HCT116 (cell line): ENCODE data around the gene DNTT. TPM values are rescaled to one million over a fixed set of nuclear protein-coding genes. Genes with fewer than 3 reads are reported as not detected.

Experiments used
- ATAC-seq: fragments of 200-7000 bp; cut with Tn5 transposase; 2 replicates; pipeline ENCODE4 v1.9.1; 2020; ENCODE audit warnings: mild to moderate bottlenecking, moderate library complexity
- BruUV-seq: library from RNA; stranded (reverse); fragments of 400-500 nt; replicated peaks from 2 replicates; lab custom pipeline; 2021; lab: Mats Ljungman, UMichigan
- CTCF ChIA-PET: fragments of 300-600 bp; sonication (Branson Sonifier 250); formaldehyde crosslinking; loops from one replicate; lab custom pipeline; 2021; ENCODE audit warnings: antibody characterized with exemption; lab: Charles Lee
- POLR2A ChIA-PET: fragments of 300-600, 350-600 bp; sonication (Branson Sonifier 250); formaldehyde crosslinking; loops from one replicate; lab custom pipeline; 2021; ENCODE audit warnings: antibody characterized with exemption; lab: Charles Lee
- RAD21 ChIA-PET, 2 experiments: fragments of 300-600 bp; sonication (Branson Sonifier 250); formaldehyde crosslinking; loops; one replicate each; lab custom pipeline; 2023; ENCODE audit warnings: low total read pairs in 2 of 2; ENCODE audit not compliant: uncharacterized antibody in 2 of 2, unreplicated experiment in 2 of 2, low non-redundant PET in 1 of 2; lab: Charles Lee
- DNase-seq: peaks from one replicate; pipeline ENCODE4 v3.0.0-alpha.2; 2010; ENCODE audit warnings: low read depth, low spot score
- H2AFZ ChIP-seq: fragments of 200-600 bp; shearing (Covaris generic), sonication (generic); 2 replicates; pipeline ENCODE4 v1.6.1; 2017; ENCODE audit warnings: low read depth, mixed run types, mixed read lengths, antibody characterized with exemption, low read length; ENCODE audit not compliant: poor library complexity, severe bottlenecking
- H3K27ac ChIP-seq: 2 replicates; pipeline ENCODE4 v1.5.1; 2012; ENCODE audit warnings: low read depth, low read length
- H3K27me3 ChIP-seq: fragments of 200-600 bp; sonication (generic); 2 replicates; pipeline ENCODE4 v1.6.1; 2016; ENCODE audit warnings: mixed run types, low read length, mixed read lengths; ENCODE audit not compliant: insufficient read depth
- H3K36me3 ChIP-seq, 2 experiments: fragments of 200-500 bp in 1 of 2; fragments of 200-600 bp in 1 of 2; sonication (Bioruptor generic) in 1 of 2; sonication (generic) in 1 of 2; 2 replicates each; pipeline versions ENCODE4 v1.5.1 to v1.6.1; 2014 to 2016; ENCODE audit warnings: low read length in 2 of 2, inconsistent platforms in 1 of 2, mixed read lengths in 1 of 2, mixed run types in 1 of 2; ENCODE audit not compliant: insufficient read depth in 2 of 2, control insufficient read depth in 1 of 2
- H3K4me1 ChIP-seq, 2 experiments: fragments of 200-600 bp in 1 of 2; sonication (generic) in 1 of 2; 2 replicates each; pipeline versions ENCODE4 v1.5.1 to v1.6.1; 2012 to 2017; ENCODE audit warnings: low read length in 2 of 2, inconsistent platforms in 1 of 2, mild to moderate bottlenecking in 1 of 2, mixed read lengths in 1 of 2, mixed run types in 1 of 2, moderate library complexity in 1 of 2; ENCODE audit not compliant: insufficient read depth in 2 of 2, control insufficient read depth in 1 of 2
- H3K4me2 ChIP-seq: fragments of 200-600 bp; sonication (generic); 2 replicates; pipeline ENCODE4 v1.6.1; 2017; ENCODE audit warnings: mixed run types, low read length, mixed read lengths
- H3K4me3 ChIP-seq, 2 experiments: fragments of 200-600 bp in 1 of 2; sonication (generic) in 1 of 2; replicated peaks in 1 of 2; 2 replicates each; pipeline ENCODE4 v1.5.1; 2011 to 2016; ENCODE audit warnings: low read length in 2 of 2, control low read depth in 1 of 2, low read depth in 1 of 2, mild to moderate bottlenecking in 1 of 2, mixed read lengths in 1 of 2, mixed run types in 1 of 2
- H3K79me2 ChIP-seq: fragments of 200-600 bp; sonication (generic); 2 replicates; pipeline ENCODE4 v1.6.1; 2017; ENCODE audit warnings: mild to moderate bottlenecking, mixed run types, low read length, moderate library complexity, mixed read lengths; ENCODE audit not compliant: insufficient read depth
- H3K9ac ChIP-seq: fragments of 200-600 bp; sonication (generic); 2 replicates; pipeline ENCODE4 v1.6.1; 2016; ENCODE audit warnings: low read length, mixed read lengths
- H3K9me2 ChIP-seq: fragments of 200-600 bp; sonication (generic), shearing (Covaris generic); 2 replicates; pipeline ENCODE4 v1.6.1; 2017; ENCODE audit warnings: mixed run types, mild to moderate bottlenecking, moderate library complexity; ENCODE audit not compliant: insufficient read depth
- H3K9me3 ChIP-seq, 2 experiments: fragments of 200-500 bp in 1 of 2; fragments of 200-600 bp in 1 of 2; sonication (Bioruptor generic) in 1 of 2; sonication (generic) in 1 of 2; 2 replicates each; pipeline ENCODE4 v1.6.1; 2014 to 2017; ENCODE audit warnings: low read length in 2 of 2, mixed read lengths in 2 of 2, inconsistent platforms in 1 of 2, low read depth in 1 of 2, mild to moderate bottlenecking in 1 of 2, mixed run types in 1 of 2, moderate library complexity in 1 of 2; ENCODE audit not compliant: control insufficient read depth in 1 of 2, insufficient read depth in 1 of 2
- H4K20me1 ChIP-seq: fragments of 200-600 bp; sonication (generic), shearing (Covaris generic); 2 replicates; pipeline ENCODE4 v1.6.1; 2017; ENCODE audit warnings: mixed run types, mild to moderate bottlenecking, moderate library complexity; ENCODE audit not compliant: insufficient read depth
- CBX3 ChIP-seq: IDR thresholded peaks from 2 replicates; pipeline ENCODE4 v1.6.1; 2012; ENCODE audit warnings: low read depth
- EGR1 ChIP-seq: IDR thresholded peaks from 2 replicates; pipeline ENCODE4 v1.6.1; 2012; ENCODE audit warnings: low read depth
- ELF1 ChIP-seq: IDR thresholded peaks from 2 replicates; pipeline ENCODE4 v1.6.1; 2012; ENCODE audit warnings: low read depth, borderline replicate concordance
- EZH2phosphoT487 ChIP-seq: fragments of 200-600 bp; IDR thresholded peaks from 2 replicates; pipeline ENCODE4 v1.6.1; 2018; ENCODE audit warnings: antibody characterized with exemption, borderline replicate concordance
- FOSL1 ChIP-seq: IDR thresholded peaks from 2 replicates; pipeline ENCODE4 v1.6.1; 2012; ENCODE audit warnings: low read depth
- JUND ChIP-seq: IDR thresholded peaks from 2 replicates; pipeline ENCODE4 v1.6.1; 2012
- POLR2A ChIP-seq: IDR thresholded peaks from 2 replicates; pipeline ENCODE4 v1.7.0; 2011; ENCODE audit warnings: borderline replicate concordance; ENCODE audit not compliant: insufficient read depth, insufficient read length; ENCODE audit errors: extremely low read depth
- POLR2AphosphoS5 ChIP-seq: IDR thresholded peaks from 2 replicates; pipeline ENCODE4 v1.6.1; 2011; ENCODE audit warnings: mild to moderate bottlenecking, low read depth, low read length, moderate library complexity
- SIN3A ChIP-seq: IDR thresholded peaks from 2 replicates; pipeline ENCODE4 v1.6.1; 2012; ENCODE audit warnings: low read depth
- SP1 ChIP-seq: IDR thresholded peaks from 2 replicates; pipeline ENCODE4 v1.6.1; 2012; ENCODE audit warnings: low read depth
- SRF ChIP-seq: IDR thresholded peaks from 2 replicates; pipeline ENCODE4 v1.6.1; 2012; ENCODE audit warnings: low read depth
- TCF7L2 ChIP-seq: IDR thresholded peaks from 2 replicates; pipeline ENCODE4 v1.7.0; 2011; ENCODE audit warnings: borderline replicate concordance, inconsistent platforms; ENCODE audit not compliant: insufficient read depth, insufficient read length; ENCODE audit errors: extremely low read depth
- YY1 ChIP-seq: IDR thresholded peaks from 2 replicates; pipeline ENCODE4 v1.6.1; 2011; ENCODE audit warnings: low read length, low read depth, moderate library complexity, mild to moderate bottlenecking; ENCODE audit not compliant: insufficient replicate concordance; ENCODE audit errors: extremely low read depth
- ZBTB33 ChIP-seq: IDR thresholded peaks from 2 replicates; pipeline ENCODE4 v1.6.1; 2011; ENCODE audit warnings: mild to moderate bottlenecking, low read length, moderate library complexity; ENCODE audit not compliant: insufficient replicate concordance; ENCODE audit errors: extremely low read depth
- ZFX ChIP-seq: fragments of 450-650 bp; IDR thresholded peaks from 2 replicates; pipeline ENCODE4 v1.6.1; 2017
- intact Hi-C: fragments of 100-400 bp; cut with micrococcal nuclease; formaldehyde crosslinking; loops from 2 replicates; pipeline ENCODE4 v1.10.0; 2022
- total RNA-seq: library from RNA; stranded (reverse); gene quantifications from one replicate; pipeline ENCODE4 v1.2.1, GENCODE V29; 2021; ENCODE audit not compliant: unreplicated experiment
- TF ChIP-seq, protein P1 (sequence below): IDR thresholded peaks from 2 replicates; pipeline ENCODE4 v1.6.1; 2012
- TF ChIP-seq, protein P2 (sequence below), 3 experiments: fragments of 200-600 bp in 1 of 3; sonication (generic) in 1 of 3; IDR thresholded peaks in 2 of 3; conservative IDR thresholded peaks in 1 of 3; 2 replicates each; pipeline ENCODE4 v1.5.1; 2012 to 2017; ENCODE audit warnings: low read depth in 2 of 3, low read length in 2 of 3, antibody characterized with exemption in 1 of 3, borderline replicate concordance in 1 of 3, control low read depth in 1 of 3, mild to moderate bottlenecking in 1 of 3, mixed read lengths in 1 of 3, mixed run types in 1 of 3, moderate library complexity in 1 of 3; ENCODE audit not compliant: insufficient read depth in 1 of 3
- TF ChIP-seq, protein P3 (sequence below): IDR thresholded peaks from 2 replicates; pipeline ENCODE4 v1.6.1; 2012

The DNTT gene
- total RNA-seq, 1 experiment from 2014 or later = not detected

DNA sequence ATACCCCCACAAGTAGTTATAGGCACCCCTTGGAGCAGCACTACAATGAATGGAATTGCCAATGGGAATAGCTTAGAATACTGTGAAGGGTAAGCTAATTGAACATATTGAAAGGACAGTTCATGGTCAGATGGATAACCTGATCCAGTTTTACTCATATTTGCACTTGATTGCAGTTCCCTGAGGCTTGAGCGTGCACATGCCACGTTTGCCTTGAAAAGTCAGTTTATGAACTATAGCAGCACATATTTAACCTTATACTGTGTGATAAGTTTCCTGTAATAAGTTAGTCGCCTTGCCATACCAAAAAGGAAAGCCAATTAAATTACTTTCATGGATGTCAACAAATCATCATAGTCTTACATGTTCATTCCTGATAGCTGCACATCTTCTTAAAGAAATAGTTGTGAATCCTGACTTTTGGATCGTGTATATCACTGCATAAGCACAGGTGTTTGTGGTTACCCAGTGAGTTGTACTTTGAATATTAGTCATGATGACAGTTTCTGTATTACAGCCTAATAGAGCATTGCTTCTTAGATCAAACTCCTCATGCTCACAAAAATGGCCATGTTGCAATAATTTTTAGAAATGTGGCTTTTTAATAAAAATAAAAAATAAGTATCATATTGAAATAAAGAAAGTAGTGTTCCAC is 21.6 kb downstream of the DNTT start (continued):
- TF ChIP-seq ZBTB33 = no peak
- no peak for TF ChIP-seq POLR2A
- TF ChIP-seq JUND = no peak
- no peak for TF ChIP-seq EZH2phosphoT487

- Histone ChIP-seq H3K79me2 (no peaks in the 10 kb centered on the region), H3K27me3 (peaks cover 5% of the 10 kb centered on the region; the same call in 1 of the 2 replicates)
- CTCF ChIA-PET = no interaction called here
Measured at GRCh38 chr10:96327462-96327861, 23.2 kb downstream of the DNTT start.

More at GRCh38 chr10:96327462-96327861, 23.2 kb downstream of the DNTT start:
- no peak overlapping the region for H3K4me3 ChIP-seq
- H3K4me2 ChIP-seq = no peak overlapping the region
- no peak overlapping the region for H2AFZ ChIP-seq
- DNase-seq = no peak
- TF ChIP-seq POLR2A (no peak), CBX3 (no peak), ZFX (no peak), SIN3A (no peak), SP1 (no peak), JUND (no peak), POLR2AphosphoS5 (no peak), TCF7L2 (no peak), EGR1 (no peak), ZBTB33 (no peak), SRF (no peak), ELF1 (no peak), YY1 (no peak), FOSL1 (no peak)
- TF ChIP-seq, protein P1, sequence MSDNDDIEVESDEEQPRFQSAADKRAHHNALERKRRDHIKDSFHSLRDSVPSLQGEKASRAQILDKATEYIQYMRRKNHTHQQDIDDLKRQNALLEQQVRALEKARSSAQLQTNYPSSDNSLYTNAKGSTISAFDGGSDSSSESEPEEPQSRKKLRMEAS = no peak
- TF ChIP-seq, protein P2, sequence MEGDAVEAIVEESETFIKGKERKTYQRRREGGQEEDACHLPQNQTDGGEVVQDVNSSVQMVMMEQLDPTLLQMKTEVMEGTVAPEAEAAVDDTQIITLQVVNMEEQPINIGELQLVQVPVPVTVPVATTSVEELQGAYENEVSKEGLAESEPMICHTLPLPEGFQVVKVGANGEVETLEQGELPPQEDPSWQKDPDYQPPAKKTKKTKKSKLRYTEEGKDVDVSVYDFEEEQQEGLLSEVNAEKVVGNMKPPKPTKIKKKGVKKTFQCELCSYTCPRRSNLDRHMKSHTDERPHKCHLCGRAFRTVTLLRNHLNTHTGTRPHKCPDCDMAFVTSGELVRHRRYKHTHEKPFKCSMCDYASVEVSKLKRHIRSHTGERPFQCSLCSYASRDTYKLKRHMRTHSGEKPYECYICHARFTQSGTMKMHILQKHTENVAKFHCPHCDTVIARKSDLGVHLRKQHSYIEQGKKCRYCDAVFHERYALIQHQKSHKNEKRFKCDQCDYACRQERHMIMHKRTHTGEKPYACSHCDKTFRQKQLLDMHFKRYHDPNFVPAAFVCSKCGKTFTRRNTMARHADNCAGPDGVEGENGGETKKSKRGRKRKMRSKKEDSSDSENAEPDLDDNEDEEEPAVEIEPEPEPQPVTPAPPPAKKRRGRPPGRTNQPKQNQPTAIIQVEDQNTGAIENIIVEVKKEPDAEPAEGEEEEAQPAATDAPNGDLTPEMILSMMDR (IDR thresholded peaks at IDR 0.05 in 2 of 3, conservative IDR thresholded peaks at IDR 0.05 in 1 of 3; ENCODE audit: borderline replicate concordance in 1 of 3, insufficient read depth in 1 of 3, low read depth in 2 of 3, low read length in 2 of 3) = no peak
- TF ChIP-seq, protein P3, sequence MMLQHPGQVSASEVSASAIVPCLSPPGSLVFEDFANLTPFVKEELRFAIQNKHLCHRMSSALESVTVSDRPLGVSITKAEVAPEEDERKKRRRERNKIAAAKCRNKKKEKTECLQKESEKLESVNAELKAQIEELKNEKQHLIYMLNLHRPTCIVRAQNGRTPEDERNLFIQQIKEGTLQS = no peak
- TF ChIP-seq, all 23 proteins: peak for 0
- no peaks in the 10 kb centered on the region for H3K4me1 ChIP-seq
- no peaks in the 10 kb centered on the region for H3K9me2 ChIP-seq
- BruUV-seq = no TSS peak
- no peak for ATAC-seq
- ChIA-PET POLR2A (no interaction called here), RAD21 (no interaction called here)
- no peak overlapping the region for H3K27ac ChIP-seq
- no peaks in the 10 kb centered on the region for H3K9me3 ChIP-seq
- H4K20me1 ChIP-seq = no peaks in the 10 kb centered on the region
- no peaks in the 10 kb centered on the region for H3K36me3 ChIP-seq
- intact Hi-C loops = no loop called here
- H3K9ac ChIP-seq = no peak overlapping the region
